Islet precursor cell (in vitro differentiated cells): Measurements from ENCODE around the gene RAB27B.
A peak's percentile ranks its signal among the peaks of the same experiment; 100 is the strongest.

Experiments used
- DNase-seq: peaks from one replicate; pipeline ENCODE4 v3.0.0-alpha.2; 2018

The RAB27B gene

DNA sequence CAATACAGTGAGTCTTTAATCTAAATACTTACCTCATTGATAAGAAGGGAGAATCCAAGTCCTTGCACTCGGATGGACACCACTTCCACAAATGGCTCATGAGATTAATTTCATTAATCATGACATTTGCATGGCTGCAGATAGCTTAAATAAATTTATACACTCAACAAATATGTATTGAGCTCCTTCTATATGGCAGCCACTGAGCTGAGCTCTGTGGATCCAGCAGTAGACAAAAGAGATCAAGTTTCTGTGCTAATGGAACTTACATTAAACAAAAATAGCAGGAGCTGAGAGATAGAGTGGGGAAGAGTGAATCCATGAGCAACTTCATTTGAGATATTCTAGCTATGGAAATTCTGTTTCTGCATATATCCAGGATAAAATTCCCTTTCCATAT lies 44.4 kb downstream of the RAB27B start:
- DNase-seq: no peak

DNA sequence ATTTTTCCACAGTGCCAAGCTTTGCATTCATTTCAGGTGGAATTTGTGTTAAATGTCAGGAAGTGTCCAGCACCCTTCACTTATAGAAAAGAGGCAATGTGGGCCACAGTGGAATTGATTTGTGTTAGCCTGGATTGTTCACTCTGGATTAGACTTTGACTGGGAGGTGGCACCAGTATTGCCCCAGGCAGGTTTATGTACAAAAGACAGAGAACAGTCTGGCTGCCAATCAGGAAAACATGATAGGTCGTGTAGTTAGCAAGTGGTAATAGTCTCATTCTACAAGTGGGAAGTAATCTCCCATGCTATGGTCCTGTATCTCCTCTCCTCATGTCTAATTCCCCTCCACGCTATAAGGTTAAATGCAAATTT lies 45.6 kb downstream of the RAB27B start:
- DNase-seq: no peak

DNA sequence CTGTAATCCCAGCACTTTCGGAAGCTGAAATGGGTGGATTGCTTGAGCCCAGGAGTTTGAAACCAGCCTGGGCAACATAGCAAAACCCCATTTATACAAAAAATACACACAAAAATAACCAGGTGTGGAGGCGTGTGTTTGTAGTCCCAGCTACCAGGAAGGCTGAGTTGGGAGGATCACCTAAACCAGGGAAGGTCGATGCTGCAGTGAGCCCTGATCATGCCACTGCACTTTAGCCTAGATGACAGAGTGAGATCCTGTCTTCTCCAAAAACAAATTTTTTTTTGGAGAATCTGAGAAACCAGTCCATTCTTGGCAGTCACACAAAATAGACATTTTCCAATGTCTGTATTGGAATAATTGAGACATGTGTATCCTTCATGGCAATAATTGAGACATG lies 46.8 kb downstream of the RAB27B start:
- no peak for DNase-seq

DNA sequence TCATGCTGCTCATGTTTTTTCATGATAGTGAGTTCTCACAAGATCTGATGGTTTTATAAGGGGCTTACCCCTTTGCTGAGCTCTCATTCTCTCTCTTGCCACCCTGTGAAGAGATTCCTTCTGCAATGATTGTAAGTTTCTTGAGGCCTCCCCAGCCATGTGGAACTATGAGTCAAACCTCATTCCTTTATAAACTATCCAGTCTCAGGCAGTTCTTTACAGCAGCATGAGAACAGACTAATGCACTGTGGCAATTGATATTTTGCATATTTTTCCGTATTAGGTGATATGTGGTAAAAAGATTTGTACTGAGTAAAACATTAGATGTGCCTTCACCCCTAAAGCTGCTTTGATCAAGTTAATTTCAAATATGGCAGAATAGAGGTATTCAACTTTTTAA lies 48.8 kb downstream of the RAB27B start:
- DNase-seq: no peak

DNA sequence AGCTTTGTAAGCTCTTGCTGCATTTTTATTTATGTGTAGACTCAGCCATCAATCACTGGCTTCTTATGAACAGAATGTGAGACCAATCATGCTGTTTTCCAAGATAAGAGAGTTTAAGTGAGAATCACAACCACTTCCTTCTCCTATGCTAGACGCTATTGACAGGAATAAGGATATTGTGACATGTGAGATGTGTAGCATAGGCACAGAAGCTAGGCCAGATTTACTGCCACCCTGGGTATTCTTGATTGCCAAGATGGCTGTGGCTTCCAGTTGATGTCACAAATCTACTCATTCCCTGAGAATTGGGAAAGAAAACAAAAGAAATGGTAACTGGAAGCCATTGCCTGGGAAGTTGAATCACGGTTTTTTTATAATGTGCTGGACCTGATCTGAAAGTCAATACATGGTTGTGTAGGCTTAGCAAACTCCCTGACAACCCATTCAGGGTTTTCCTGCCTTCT lies 49.9 kb downstream of the RAB27B start:
- no peak for DNase-seq

DNA sequence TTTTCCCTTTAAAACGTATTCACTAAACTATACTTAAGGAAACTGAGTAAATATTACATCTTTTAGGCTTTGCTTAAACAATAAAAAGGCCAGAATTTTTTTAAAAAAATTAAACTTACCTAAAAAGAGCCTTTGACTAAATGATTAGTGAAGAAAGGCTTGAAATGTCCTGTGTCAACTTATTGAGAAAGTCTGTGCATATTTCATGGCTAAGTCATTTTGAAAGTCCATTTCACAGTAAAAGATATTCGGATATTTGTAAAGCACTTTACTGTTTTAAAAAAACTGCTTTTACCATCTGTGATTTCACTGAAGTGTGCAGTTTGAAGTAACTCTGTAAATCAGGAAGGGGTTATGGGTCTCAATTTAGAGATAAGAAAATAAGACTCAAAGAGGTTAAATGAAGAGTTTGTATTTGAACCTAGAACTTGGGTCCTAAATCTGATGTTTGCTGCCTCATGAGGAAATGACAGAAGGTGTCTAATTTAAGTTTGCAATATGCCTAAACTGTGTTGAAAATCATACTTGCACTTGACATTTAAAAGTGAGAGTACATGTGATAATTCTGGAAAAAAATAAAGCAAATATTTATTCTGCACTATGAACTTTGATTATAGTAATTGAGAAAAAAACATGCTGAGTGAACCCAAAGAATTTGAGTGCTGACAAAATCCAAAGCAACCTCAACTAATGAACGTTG lies 50.5 kb downstream of the RAB27B start:
- no peak for DNase-seq

DNA sequence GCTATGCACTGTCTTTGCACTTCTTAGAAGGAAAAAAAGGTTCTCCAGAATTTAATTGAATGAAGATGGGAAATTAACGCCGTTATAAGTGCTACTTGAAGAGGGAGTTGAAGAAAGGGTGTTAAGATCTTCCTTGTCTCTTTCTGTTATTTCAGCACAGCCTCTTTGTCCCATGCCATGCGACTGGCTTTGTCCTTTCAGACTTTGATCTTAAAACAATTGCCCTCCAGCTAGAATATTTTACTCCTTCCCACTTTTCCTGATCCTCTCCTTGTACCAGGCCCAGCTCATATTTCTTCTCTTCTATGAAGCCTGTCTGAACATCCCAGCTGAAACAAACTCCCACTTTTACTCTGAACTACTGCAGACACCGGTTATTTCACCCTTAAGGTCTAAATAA lies 51.4 kb downstream of the RAB27B start:
- no peak for DNase-seq

DNA sequence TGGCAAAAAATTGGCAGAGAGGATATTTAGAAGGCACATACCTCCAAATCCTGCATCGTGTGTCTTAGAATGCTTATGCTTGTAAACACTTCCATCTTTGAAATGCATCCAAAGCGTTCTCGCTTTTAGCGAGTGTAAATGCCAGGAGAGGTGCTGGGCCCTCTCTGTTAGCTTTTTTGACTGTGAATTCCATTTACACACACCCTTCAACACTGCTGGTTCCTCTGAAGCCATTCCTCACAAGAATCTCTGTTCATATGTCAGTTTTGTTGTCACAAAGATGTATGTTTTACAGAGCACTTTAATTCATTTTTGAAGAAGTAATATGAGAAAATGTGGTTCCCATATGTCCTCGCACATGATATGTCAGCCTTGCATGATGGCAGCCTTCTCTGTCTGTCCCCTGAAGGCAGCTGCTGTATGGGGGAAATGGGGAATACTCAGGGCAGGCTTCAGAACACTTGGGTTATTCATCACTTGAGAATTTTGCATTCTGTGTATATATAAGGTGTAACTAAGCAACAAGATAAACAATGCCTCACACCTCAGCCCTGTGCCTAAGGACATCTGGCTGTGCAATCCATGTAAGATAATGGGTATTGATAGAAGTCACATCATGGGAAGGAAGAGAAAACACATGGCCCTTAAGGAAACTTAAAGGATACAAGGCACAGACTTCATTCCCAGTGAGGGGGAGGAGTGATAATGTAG lies 52.3 kb downstream of the RAB27B start:
- DNase-seq: peak; percentile 68

DNA sequence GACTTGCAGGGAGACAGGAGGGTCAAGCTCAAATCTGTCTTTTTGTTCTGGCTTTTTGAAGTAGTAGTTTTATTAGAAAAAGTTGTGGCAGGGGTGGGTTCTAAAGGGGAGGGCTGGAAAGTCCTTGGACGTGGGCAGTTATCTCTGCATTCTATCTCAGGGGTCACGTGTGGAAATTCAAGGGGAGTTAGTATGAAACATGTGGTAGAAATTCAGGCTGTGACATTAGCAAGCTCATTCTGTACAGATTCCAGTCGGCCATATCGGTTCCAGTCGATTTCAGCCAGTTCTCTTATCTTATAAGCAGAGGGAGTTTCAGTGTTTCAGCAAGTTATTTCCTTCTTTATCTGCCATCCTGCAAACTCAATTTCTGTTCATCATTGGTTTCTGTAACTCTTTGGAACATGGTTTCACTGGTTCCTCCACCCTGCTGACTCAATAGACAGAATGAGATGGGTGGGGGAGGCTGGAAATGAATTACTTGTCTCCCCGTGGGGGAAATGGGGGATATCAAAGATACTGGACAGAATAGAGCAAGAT lies 53.0 kb downstream of the RAB27B start:
- DNase-seq: no peak

DNA sequence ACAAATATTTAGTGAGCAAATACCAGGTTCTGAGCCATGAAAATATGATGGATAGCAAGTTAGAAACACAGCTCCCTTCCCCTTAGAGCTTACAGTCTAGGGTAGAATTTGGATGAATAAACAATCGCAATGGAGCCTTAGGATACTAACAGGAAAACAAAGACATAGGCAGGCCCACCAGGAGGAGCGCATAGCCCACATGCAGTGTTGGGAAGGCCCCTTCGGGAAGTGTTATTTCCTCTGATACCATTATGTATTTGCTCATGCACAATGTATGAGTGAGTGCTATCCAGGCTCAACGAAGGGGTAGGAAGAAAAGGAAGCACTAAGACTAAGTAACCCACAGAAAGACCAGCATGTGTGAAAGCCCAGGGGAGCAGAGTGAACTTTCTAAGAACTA lies 54.0 kb downstream of the RAB27B start:
- no peak for DNase-seq

DNA sequence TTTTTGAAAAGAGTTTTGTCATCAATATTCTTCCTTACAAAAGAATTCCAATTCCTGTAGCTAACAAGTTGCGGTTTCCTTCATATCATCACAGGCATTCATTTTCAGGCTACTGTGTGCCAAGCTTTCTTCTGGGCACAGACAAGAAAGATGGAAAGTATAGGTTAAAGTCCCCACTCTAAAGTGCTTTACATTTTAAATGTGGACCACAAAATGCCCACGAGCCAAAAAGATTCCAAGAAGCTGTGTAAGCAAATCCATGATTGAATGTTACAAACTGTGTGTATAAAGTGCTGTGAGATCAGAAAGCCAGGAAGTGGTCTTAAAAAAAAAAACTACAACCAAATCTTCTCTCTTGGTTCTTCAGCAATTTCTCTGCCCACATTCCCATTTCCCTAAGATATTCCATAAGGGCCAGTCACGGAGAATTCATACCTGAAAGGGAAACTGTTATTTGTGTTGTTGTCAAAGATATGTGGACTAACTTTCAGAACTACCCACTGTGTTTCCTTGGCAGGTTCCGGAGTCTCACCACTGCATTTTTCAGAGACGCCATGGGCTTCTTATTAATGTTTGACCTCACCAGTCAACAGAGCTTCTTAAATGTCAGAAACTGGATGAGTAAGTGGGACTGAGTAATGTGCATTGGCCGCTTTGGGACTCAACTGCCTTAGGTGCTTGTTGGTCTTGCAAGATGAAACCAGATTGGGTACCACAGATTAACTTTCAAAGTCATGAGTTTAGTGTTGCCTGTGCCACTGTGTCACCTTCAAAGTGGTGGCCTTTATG lies 55.7 kb downstream of the RAB27B start:
- no peak for DNase-seq

DNA sequence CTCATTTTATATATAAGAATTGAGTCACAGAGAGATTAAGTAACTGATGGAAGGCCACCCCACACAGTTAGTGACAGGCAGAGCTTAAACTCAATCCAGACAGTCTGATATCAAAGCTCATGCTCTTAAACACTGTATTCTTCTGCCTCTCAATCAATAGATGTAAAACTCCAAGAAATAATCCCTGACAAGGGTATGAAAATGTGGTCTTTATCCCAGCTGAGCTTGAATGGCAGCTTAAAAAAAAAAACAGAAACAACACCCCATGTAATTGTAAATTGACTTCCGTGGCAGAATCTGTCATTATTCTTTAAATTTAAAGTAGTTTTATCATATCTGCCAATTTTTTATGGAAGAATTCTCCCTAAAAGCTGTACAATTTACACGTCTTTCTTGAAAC lies 60.1 kb downstream of the RAB27B start:
- no peak for DNase-seq

DNA sequence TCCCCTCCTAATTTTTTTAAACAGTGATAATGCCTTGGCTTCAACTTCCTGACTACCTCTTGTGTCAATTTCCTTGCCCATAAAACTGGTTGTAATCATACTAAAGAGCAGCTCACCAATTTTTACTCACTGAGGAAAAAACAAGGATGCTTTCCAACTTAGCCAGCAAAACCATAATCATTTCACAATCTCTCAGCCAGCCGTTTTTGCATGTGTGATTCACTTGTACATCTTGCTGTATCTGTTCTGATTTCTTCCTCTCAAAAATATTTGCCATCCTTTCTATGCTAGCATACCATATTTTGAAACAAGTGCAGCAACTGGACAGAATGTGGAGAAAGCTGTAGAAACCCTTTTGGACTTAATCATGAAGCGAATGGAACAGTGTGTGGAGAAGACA lies 60.7 kb downstream of the RAB27B start:
- no peak for DNase-seq

DNA sequence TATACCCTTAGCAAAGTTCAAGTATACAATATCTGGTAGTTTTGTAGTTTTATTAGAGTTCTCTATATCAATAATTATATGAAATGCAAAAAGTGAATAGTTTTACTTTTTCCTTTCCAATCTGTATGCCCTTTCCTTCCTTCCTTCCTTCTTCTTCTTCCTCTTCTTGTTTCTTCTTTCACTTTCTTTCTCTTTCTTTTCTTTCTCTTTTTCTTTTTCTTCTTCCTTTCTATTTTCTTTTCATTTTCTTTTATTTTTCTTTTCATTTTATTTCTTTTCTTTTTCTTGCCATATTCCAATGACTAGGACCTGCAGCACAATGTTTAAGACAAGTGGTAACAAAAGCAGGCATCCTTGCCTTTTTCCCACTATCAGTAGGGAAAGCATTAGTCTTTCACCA lies 71.2 kb downstream of the RAB27B start:
- no peak for DNase-seq

DNA sequence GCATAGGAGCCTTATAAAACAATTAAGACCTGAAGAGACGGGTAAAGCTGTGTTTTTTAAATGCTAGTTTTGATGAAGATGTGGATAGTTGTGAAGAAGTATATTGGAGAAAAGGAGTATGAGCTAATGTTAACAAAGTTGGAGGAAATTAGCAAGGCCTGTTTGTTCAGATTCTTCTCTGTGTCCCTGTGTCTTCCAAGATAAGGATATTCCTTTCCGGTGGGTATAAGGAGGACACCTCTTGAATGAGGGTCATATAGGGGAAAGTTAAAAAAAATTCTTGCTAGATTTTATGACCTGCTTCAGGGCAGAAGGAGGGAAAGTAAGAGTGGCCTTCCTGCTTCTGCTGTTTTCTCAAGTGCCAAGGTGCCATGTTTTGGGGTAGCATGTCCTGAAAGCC lies 72.0 kb downstream of the RAB27B start:
- DNase-seq: no peak

DNA sequence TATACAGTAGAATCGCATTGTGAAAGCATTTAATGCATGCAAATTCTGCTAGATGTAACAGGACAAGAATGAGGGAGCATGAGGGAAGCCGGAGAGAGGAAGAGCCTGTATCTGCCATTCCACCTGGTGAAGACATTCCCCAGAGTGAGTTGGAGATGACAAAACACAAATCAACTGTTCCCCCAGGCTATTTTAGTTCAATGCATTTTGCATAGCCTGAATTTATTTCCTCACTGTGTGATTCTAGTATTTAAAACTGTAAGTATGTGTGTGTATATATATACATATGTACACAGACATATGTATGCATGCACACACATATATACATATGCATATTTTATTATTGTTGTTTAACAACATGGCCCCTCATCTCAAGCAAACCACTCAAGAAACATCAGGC lies 76.3 kb downstream of the RAB27B start:
- no peak for DNase-seq

DNA sequence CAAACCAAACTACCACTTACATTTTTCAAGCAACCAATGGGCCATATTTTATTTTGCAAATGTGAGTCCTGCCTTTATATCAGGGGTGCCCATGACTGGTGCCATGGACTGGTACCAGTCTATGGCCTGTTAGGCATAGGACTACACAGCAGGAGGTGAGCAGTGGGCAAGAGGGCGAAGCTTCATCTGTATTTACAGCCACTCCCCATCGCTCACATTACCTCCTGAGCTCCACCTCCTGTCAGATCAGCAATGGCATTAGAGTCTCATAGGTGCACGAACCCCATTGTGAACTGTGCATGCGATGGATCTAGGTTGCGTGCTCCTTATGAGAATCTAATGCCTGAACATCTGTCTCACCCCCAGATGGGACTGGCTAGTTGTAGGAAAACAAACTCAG lies 77.4 kb downstream of the RAB27B start:
- DNase-seq: no peak

DNA sequence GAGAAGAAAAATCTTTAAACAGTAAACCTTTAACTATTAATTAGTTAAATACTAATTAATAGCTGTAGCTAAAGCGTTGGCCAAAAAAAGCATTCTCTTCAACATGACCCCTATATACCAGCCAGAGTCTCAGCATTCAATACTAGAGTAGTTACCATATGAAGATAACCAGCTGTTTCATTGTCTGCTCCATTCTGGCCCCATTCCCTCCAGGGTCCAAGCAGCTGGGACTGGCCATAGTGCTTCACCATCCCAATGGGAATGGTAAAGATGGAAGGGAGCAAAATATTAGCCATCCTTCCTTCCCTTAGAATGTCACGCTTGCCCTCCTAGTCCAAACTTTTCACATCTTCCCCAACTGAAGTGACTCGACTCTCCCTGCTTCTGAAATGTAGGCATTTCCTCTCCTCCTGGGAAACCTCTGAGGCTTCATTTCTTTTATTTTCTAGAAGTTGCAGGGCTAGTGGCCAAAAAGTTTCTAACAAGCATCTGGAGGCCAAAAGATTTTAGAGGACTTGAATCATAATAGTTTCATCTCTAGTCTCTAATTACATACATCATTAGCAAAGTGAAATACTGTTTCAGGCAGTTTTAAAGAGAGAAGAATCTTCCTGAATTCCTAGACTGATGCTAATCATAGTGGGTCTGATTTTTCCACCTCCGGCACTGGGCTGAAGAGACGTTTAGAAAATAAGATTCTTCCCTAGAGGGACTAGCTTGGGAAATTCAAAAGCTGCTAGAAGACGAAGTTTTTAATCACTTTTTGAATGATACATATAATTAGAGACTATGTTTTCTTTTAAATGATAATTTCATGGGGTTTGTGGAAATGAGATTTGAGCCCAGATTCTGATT lies 78.3 kb downstream of the RAB27B start:
- no peak for DNase-seq

DNA sequence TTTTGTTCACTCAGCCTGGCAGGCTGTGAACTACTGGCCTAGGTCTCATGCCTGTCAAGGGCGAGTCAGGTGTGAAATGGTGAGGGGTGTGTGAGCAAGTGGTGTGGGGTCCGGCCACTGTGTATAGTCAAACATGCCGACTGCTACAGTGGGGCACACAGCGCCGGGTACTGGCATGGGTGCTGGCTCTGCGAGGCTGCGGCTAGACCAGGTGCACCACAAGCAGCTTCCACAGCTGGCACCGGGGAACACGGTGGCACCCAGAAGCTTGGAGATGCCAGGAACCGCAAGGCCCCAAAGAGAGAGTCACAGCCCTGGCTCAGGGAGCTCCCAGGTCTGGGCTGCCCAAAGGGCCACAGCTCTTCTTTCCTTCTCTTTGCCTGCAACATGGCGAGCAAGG lies 81.3 kb downstream of the RAB27B start:
- no peak for DNase-seq

DNA sequence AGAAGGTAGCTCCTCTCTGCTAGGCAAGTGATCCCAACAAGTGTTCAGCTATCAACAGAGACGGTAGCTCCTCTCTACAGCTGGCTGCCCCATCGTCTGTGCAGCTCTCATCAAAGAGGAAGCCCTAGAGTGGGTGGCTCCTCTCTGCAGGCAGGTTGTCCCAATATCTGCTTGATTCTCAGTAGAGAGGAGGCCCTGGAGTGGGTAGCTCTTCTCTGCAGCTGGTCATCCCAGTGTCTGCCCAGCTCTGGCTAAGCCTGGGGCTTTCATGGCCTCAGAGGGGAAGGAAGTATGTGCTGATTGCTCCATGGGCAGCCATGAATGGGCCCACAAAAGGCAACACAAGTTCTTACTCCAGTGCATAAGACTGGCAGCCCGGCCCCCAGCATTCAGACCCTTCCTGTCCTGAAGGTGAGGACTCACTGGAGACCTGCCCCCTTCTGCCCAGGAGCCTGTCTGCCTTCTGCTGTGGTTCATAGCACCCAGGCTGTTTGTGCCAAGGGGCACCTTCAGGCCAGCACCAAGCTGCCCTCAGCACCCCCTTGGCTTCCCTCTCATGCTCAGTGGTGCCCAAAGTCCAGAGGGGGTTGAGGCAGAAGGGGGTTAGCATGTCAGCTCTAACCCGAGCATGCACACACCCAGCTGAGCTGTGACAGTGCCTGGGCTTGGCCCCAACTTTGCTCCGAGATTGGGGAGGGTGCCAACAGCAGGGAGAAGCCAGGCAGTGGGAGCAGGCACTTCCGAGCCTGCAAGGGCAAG lies 82.1 kb downstream of the RAB27B start:
- no peak for DNase-seq

DNA sequence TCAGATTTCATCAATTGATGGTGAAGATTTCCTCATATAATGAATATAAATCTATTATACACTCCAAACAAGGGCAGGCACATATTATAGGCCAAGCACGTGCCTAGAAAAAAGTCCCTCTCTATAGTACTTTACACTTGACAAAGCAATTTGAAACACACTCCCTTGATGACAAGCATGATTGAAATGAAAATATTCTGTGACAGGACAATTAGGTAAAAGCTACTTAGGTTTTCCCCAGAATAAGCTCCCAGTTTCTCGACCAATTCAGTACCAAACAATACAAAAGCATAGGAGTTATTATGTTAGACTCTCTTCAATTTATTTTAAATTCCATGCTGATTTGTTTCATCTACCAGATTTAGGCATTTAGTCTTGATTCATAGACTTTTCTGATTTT lies 83.3 kb downstream of the RAB27B start:
- DNase-seq: no peak

DNA sequence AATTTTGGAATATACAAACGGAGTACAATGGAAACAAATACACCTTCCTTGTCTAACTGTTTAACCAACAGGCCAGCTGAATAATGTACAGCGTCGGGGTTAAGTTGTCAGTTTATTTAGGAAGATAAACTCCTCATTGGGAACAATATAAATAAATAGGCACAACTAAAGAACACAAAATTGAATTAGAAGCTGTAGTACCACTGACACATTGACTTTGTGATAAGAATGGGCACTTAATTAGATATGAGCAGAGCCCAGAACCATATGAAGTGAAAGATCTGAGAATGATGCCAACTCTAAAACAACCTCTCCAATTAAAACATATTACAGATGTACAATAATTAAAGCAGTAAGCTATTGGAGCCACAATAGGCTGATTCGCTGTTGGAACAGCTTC lies 86.5 kb downstream of the RAB27B start:
- DNase-seq: no peak
